Panc1 (cell line): Measurements from ENCODE around the gene CYGB. TPM values are rescaled to one million over a fixed set of nuclear protein-coding genes. Genes with fewer than 3 reads are reported as not detected.

Experiments used
- ATAC-seq: fragments of 200-7000 bp; cut with Tn5 transposase; 2 replicates; pipeline ENCODE4 v1.9.1; 2020; ENCODE audit warnings: mild to moderate bottlenecking, moderate library complexity
- BruUV-seq: library from RNA; stranded (reverse); fragments of 400-500 nt; replicated peaks from 2 replicates; lab custom pipeline; 2021; lab: Mats Ljungman, UMichigan
- CTCF ChIA-PET: fragments of 300-600 bp; sonication (Branson Sonifier 250); formaldehyde crosslinking; loops from one replicate; lab custom pipeline; 2022; ENCODE audit warnings: antibody characterized with exemption; lab: Charles Lee
- POLR2A ChIA-PET: fragments of 300-600 bp; sonication (Branson Sonifier 250); formaldehyde crosslinking; loops from one replicate; lab custom pipeline; 2022; ENCODE audit warnings: antibody characterized with exemption; lab: Charles Lee
- DNase-seq: peaks from one replicate; pipeline ENCODE4 v3.0.0-alpha.2; 2010; ENCODE audit warnings: low read depth, low spot score
- H3K27ac ChIP-seq: 2 replicates; pipeline ENCODE4 v1.5.1; 2011; ENCODE audit warnings: mild to moderate bottlenecking, low read length, inconsistent platforms
- H3K27me3 ChIP-seq: fragments of 200-500 bp; sonication (Bioruptor generic); 2 replicates; pipeline ENCODE4 v1.6.0; 2014; ENCODE audit warnings: low read length, inconsistent platforms; ENCODE audit not compliant: control insufficient read depth, insufficient read depth
- H3K36me3 ChIP-seq: fragments of 200-500 bp; sonication (Bioruptor generic); 2 replicates; pipeline ENCODE4 v1.5.1; 2014; ENCODE audit warnings: inconsistent platforms, mild to moderate bottlenecking, low read length, moderate library complexity; ENCODE audit not compliant: control insufficient read depth, insufficient read depth
- H3K4me1 ChIP-seq: 2 replicates; pipeline ENCODE4 v1.5.1; 2011; ENCODE audit warnings: inconsistent platforms, mild to moderate bottlenecking, low read length, moderate library complexity; ENCODE audit not compliant: control insufficient read depth, insufficient read depth
- H3K4me3 ChIP-seq, 2 experiments: 2 replicates each; pipeline ENCODE4 v1.5.1; 2011 to 2012; ENCODE audit warnings: low read depth in 2 of 2, low read length in 2 of 2, mild to moderate bottlenecking in 2 of 2, inconsistent platforms in 1 of 2, moderate library complexity in 1 of 2
- H3K9me3 ChIP-seq: fragments of 200-500 bp; sonication (Bioruptor generic); 2 replicates; pipeline ENCODE4 v1.5.1; 2014; ENCODE audit warnings: low read depth, mild to moderate bottlenecking, inconsistent platforms, low read length, moderate library complexity; ENCODE audit not compliant: control insufficient read depth, insufficient read depth
- POLR2AphosphoS5 ChIP-seq: IDR thresholded peaks from 2 replicates; pipeline ENCODE4 v1.6.1; 2012; ENCODE audit warnings: mild to moderate bottlenecking, low read depth, low read length, moderate library complexity
- REST ChIP-seq, 2 experiments: IDR thresholded peaks; 2 replicates each; pipeline ENCODE4 v1.6.1; 2011 to 2012; ENCODE audit warnings: low read depth in 2 of 2, control low read depth in 1 of 2, low read length in 1 of 2, mild to moderate bottlenecking in 1 of 2, moderate library complexity in 1 of 2; ENCODE audit not compliant: insufficient read depth in 1 of 2
- SIN3A ChIP-seq: IDR thresholded peaks from 2 replicates; pipeline ENCODE4 v1.6.1; 2012; ENCODE audit warnings: low read depth, mild to moderate bottlenecking, low read length, moderate library complexity, borderline replicate concordance; ENCODE audit not compliant: insufficient read depth
- TCF7L2 ChIP-seq: IDR thresholded peaks from 2 replicates; pipeline ENCODE4 v1.6.1; 2011; ENCODE audit warnings: mild to moderate bottlenecking, low read depth, low read length, inconsistent platforms
- in situ Hi-C: cut with HindIII; loops from 2 replicates; pipeline ENCODE4 v1.10.0; 2016; ENCODE audit warnings: low sequenced_read_pairs, low pct_unique_long_range_greater_than_20kb
- intact Hi-C: fragments of 100-400 bp; cut with micrococcal nuclease; formaldehyde crosslinking; loops from one replicate; pipeline ENCODE4 v1.10.0; 2022; ENCODE audit not compliant: unreplicated experiment
- total RNA-seq: library from RNA; stranded (reverse); gene quantifications from one replicate; pipeline ENCODE4 v1.2.1, GENCODE V29; 2021; ENCODE audit not compliant: unreplicated experiment
- TF ChIP-seq, protein P1 (sequence below): fragments of 450-650 bp; IDR thresholded peaks from 2 replicates; pipeline ENCODE4 v1.5.1; 2017; ENCODE audit warnings: mild to moderate bottlenecking

The CYGB gene
- total RNA-seq, 1 experiment from 2014 or later, result 6.0 TPM

- ATAC-seq, result peak; percentile 39
- POLR2A ChIA-PET, result interaction anchor here (0.7 kb wide), 1 partner anchor 28 kb away, joined by 3 read pairs; no protein-coding TSS in a partner anchor
- Histone ChIP-seq H3K27me3 (no peaks in the 10 kb centered on the region), H3K4me3 (peak overlapping the region; percentile 73 to 85), H3K36me3 (no peaks in the 10 kb centered on the region), H3K9me3 (no peaks in the 10 kb centered on the region), H3K27ac (peak overlapping the region; percentile 88), H3K4me1 (peaks cover 21% of the 10 kb centered on the region)
- no TSS peak for BruUV-seq
- no peak for TF ChIP-seq POLR2AphosphoS5
- no peak for TF ChIP-seq SIN3A
- TF ChIP-seq TCF7L2, result no peak
- TF ChIP-seq, protein P1, sequence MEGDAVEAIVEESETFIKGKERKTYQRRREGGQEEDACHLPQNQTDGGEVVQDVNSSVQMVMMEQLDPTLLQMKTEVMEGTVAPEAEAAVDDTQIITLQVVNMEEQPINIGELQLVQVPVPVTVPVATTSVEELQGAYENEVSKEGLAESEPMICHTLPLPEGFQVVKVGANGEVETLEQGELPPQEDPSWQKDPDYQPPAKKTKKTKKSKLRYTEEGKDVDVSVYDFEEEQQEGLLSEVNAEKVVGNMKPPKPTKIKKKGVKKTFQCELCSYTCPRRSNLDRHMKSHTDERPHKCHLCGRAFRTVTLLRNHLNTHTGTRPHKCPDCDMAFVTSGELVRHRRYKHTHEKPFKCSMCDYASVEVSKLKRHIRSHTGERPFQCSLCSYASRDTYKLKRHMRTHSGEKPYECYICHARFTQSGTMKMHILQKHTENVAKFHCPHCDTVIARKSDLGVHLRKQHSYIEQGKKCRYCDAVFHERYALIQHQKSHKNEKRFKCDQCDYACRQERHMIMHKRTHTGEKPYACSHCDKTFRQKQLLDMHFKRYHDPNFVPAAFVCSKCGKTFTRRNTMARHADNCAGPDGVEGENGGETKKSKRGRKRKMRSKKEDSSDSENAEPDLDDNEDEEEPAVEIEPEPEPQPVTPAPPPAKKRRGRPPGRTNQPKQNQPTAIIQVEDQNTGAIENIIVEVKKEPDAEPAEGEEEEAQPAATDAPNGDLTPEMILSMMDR, result no peak
- in situ Hi-C loops, result no loop called here
- intact Hi-C loops, result no loop called here
- CTCF ChIA-PET, result interaction anchor here (0.5 to 1.3 kb wide), 4 partner anchors 15 to 257 kb away, joined by 3 to 7 read pairs (median 4); a partner anchor contains a TSS
- DNase-seq, result no peak
These were observed 47.0 kb upstream of the CYGB start for GRCh38 chr17:76584427-76585032.

DNA sequence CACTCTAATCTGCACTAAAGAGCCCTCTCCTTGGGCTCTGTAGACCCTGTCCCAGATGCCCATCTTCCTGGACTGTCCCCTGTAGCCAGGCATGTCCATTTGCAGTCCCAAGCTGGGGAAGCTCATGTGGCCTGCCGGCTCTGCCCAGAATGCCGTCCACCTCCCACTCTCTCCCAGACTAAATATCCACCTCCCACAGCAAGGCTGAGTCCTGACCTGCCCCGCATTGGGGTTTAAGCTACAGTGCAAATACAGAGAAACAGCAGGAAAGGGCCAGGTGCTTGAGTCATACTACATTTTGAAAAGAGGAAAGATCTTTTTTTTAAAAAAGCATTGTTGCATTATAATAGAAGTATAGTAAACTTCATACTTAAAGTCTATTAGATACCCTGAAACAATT is 45.2 kb upstream of the CYGB start:
- DNase-seq (no peak), ATAC-seq (no peak)
- no peak overlapping the region for H3K4me3 ChIP-seq
- H3K36me3 ChIP-seq, result no peaks in the 10 kb centered on the region
- intact Hi-C loops (no loop called here), in situ Hi-C loops (no loop called here)
- H3K4me1 ChIP-seq, result peaks cover 21% of the 10 kb centered on the region
- ChIA-PET POLR2A (interaction anchor here (0.6 to 1.4 kb wide), 4 partner anchors 15 to 212 kb away, joined by 3 to 5 read pairs (median 4); no protein-coding TSS in a partner anchor), CTCF (interaction anchor here (1.2 kb wide), 1 partner anchor 43 kb away, joined by 4 read pairs; no protein-coding TSS in a partner anchor)
- BruUV-seq, result no TSS peak
- peak overlapping the region; percentile 34 for H3K27ac ChIP-seq
- H3K27me3 ChIP-seq, result no peaks in the 10 kb centered on the region
- no peak for TF ChIP-seq TCF7L2
- H3K9me3 ChIP-seq, result no peaks in the 10 kb centered on the region

- no peak for ATAC-seq
- no peak overlapping the region for H3K4me3 ChIP-seq
These were observed 44.0 kb upstream of the CYGB start for GRCh38 chr17:76581515-76581914.

More at GRCh38 chr17:76581515-76581914, 44.0 kb upstream of the CYGB start:
- no peak for TF ChIP-seq SIN3A
- TF ChIP-seq, protein P1, result no peak
- TF ChIP-seq POLR2AphosphoS5, result no peak
- TF ChIP-seq TCF7L2, result no peak
- no peak for TF ChIP-seq REST (IDR thresholded peaks at IDR 0.05; ENCODE audit: insufficient read depth in 1 of 2, low read depth in 2 of 2, low read length in 1 of 2)
- POLR2A ChIA-PET, result interaction anchor here (0.6 to 0.7 kb wide), 2 partner anchors 10 to 45 kb away, joined by 3 to 14 read pairs; no protein-coding TSS in a partner anchor
- intact Hi-C loops (no loop called here), in situ Hi-C loops (no loop called here)
- CTCF ChIA-PET, result interaction anchor here (0.6 kb wide), 2 partner anchors 18 to 29 kb away, joined by 4 to 11 read pairs; no protein-coding TSS in a partner anchor
- Histone ChIP-seq H3K9me3 (no peaks in the 10 kb centered on the region), H3K4me1 (peaks cover 21% of the 10 kb centered on the region), H3K36me3 (no peaks in the 10 kb centered on the region), H3K27ac (no peak overlapping the region), H3K27me3 (no peaks in the 10 kb centered on the region)
- BruUV-seq, result no TSS peak
- DNase-seq, result no peak
